ENCODE results near the gene CPEB3. TPM values are rescaled to one million over a fixed set of nuclear protein-coding genes. Genes with fewer than 3 reads are reported as not detected.

CPEB3 gene
- total RNA-seq, 1 donor from 2014 or later, result 1.6 TPM

DNA sequence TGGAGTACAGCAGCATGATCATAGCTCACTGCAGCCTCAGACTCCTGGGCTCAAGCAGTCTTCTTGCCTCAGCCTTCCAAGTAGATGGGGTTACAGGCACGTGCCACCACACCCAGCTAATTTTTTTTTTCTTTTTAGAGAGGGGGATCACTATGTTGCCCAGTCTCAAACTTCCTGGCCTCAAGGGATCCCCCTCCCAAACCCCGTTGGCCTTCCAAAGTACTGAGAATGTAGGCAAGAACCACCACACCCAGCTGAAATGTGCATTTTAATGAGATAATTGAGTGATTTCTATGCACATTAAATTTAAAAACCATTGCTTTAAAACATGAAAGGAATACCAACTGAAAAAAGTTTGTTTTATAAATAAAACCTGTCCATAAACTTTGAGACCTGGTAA lies 25.7 kb upstream of the CPEB3 start:
- TF ChIP-seq, protein P1, sequence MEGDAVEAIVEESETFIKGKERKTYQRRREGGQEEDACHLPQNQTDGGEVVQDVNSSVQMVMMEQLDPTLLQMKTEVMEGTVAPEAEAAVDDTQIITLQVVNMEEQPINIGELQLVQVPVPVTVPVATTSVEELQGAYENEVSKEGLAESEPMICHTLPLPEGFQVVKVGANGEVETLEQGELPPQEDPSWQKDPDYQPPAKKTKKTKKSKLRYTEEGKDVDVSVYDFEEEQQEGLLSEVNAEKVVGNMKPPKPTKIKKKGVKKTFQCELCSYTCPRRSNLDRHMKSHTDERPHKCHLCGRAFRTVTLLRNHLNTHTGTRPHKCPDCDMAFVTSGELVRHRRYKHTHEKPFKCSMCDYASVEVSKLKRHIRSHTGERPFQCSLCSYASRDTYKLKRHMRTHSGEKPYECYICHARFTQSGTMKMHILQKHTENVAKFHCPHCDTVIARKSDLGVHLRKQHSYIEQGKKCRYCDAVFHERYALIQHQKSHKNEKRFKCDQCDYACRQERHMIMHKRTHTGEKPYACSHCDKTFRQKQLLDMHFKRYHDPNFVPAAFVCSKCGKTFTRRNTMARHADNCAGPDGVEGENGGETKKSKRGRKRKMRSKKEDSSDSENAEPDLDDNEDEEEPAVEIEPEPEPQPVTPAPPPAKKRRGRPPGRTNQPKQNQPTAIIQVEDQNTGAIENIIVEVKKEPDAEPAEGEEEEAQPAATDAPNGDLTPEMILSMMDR (conservative IDR thresholded peaks at IDR 0.05), result no peak
- H3K4me3 Mint-ChIP-seq, result no peak overlapping the region
- H3K36me3 Mint-ChIP-seq (ENCODE audit: low read depth), result peaks cover 20% of the 10 kb centered on the region
- no peak overlapping the region for H3K27ac Mint-ChIP-seq (ENCODE audit: unreplicated experiment)
- H3K4me1 Mint-ChIP-seq, result no peaks in the 10 kb centered on the region
- DNase-seq (ENCODE audit: low read depth, low spot score), result no peak
- no peaks in the 10 kb centered on the region for H3K27me3 Mint-ChIP-seq (ENCODE audit: low read depth)
- no peaks in the 10 kb centered on the region for H3K9me3 Mint-ChIP-seq

DNA sequence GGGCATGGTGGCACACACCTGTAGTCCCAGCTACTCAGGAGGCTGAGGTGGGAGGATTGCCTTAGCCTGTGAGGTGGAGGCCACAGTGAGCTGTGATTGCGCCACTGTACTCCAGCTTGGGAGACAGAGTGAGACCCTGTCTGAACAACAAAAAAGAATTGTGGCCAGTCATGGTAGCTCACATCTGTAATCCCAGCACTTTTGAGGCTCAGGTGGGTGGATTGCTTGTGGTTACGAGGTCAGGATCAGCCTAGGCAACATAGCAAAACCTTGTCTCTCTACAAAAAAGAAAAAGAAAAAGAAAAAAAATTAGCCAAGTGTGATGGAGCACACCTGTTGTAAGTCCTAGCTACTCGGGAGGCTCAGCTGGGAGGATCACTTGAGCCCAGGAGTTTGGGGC lies 22.9 kb upstream of the CPEB3 start:
- DNase-seq (ENCODE audit: low read depth, low spot score), result no peak
- H3K4me1 Mint-ChIP-seq, result no peaks in the 10 kb centered on the region
- H3K36me3 Mint-ChIP-seq (ENCODE audit: low read depth), result peaks cover 12% of the 10 kb centered on the region
- H3K27ac Mint-ChIP-seq (ENCODE audit: unreplicated experiment), result no peak overlapping the region
- H3K4me3 Mint-ChIP-seq, result no peak overlapping the region
- TF ChIP-seq, protein P1 (conservative IDR thresholded peaks at IDR 0.05), result no peak
- no peaks in the 10 kb centered on the region for H3K27me3 Mint-ChIP-seq (ENCODE audit: low read depth)
- H3K9me3 Mint-ChIP-seq, result no peaks in the 10 kb centered on the region

DNA sequence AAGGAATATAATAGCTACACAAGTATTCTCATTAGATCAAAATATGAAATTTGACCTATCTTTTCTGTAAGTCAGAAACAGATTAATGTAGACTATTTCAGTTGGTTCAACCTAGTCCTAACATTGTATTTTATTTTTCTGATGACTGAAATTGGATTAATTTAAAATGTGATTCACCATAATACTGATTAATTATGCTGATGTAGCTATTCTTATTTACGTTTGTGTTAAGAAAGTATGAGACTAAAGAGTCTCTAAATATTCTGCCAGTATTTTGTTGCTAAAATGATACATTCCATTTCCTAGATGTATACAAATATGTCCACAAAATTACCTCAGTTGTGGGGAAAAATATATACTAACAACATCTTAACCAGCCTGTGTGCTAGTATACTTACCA lies 18.4 kb upstream of the CPEB3 start:
- Mint-ChIP-seq H3K27ac (ENCODE audit: unreplicated experiment) (no peak overlapping the region), H3K4me3 (no peak overlapping the region), H3K27me3 (ENCODE audit: low read depth) (no peaks in the 10 kb centered on the region), H3K36me3 (ENCODE audit: low read depth) (peaks cover 6% of the 10 kb centered on the region), H3K4me1 (peaks cover 4% of the 10 kb centered on the region), H3K9me3 (no peaks in the 10 kb centered on the region)
- DNase-seq (ENCODE audit: low read depth, low spot score), result no peak
- TF ChIP-seq, protein P1 (conservative IDR thresholded peaks at IDR 0.05), result no peak

DNA sequence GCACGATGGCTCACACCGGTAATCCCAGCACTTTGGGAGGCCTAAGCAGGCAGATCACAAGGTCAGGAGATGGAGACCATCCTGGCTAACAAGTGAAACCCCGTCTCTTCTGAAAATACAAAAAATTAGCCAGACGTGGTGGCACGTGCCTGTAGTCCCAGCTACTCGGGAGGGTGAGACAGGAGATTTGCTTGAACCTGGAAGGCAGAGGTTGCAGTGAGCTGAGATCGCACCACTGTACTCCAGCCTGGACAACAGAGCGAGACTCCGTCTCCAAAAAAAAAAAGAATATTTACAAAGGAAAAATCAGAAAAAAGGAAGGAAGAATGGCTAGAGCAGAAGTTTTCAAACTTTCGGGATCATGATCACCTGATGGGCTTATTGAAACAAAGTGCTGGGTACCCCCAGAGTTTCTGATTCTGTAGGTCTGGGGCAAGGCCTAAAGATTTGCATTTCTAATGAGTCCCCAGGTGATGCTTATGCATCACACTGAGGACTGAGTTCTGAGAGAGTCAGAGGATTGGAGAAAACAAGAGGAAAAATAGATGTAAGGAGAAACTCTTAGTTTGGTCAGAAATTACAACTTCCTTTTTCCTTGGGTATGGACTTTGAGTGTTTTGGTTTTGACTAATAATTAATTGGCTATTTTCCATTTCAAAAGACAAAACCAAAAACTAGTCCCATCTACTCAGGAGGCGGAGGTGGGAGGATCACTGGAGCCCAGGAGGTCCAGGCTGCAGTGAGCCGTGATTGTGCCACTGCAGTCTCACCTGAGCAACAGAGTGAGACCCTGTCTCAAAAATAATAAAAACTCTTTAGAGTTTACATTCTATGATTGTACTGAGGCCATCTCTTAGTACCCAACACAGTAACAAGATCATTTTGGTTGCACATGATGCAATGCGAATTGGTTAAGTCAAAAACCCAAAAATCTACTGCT lies 14.5 kb upstream of the CPEB3 start:
- no peak for DNase-seq (ENCODE audit: low read depth, low spot score)
- TF ChIP-seq, protein P1 (conservative IDR thresholded peaks at IDR 0.05), result no peak
- no peaks in the 10 kb centered on the region for H3K36me3 Mint-ChIP-seq (ENCODE audit: low read depth)
- no peak overlapping the region for H3K27ac Mint-ChIP-seq (ENCODE audit: unreplicated experiment)
- H3K27me3 Mint-ChIP-seq (ENCODE audit: low read depth), result no peaks in the 10 kb centered on the region
- H3K4me1 Mint-ChIP-seq, result peaks cover 14% of the 10 kb centered on the region
- no peak overlapping the region for H3K4me3 Mint-ChIP-seq
- no peaks in the 10 kb centered on the region for H3K9me3 Mint-ChIP-seq

DNA sequence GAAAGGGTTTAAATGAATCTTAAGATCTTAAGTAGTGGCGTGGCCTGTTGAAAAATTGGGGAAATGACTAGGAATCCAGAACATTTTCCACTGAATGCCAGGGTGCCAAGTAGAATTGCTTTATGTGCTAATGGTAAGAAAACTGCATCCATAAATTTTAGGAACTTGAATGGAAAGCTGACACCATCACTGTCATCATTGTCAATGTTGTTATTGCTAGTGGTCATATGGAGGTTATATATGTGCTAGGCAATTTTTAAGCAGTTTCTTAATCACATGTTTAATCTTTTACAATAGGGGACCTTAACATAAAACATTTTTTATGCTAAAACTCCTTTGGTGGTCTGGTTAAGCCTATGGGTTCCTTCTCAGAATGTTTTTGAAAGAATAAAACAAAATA lies 13.2 kb upstream of the CPEB3 start:
- Mint-ChIP-seq H3K4me1 (peaks cover 19% of the 10 kb centered on the region), H3K4me3 (no peak overlapping the region), H3K9me3 (no peaks in the 10 kb centered on the region), H3K36me3 (ENCODE audit: low read depth) (no peaks in the 10 kb centered on the region), H3K27me3 (ENCODE audit: low read depth) (no peaks in the 10 kb centered on the region), H3K27ac (ENCODE audit: unreplicated experiment) (no peak overlapping the region)
- TF ChIP-seq, protein P1 (conservative IDR thresholded peaks at IDR 0.05), result no peak
- DNase-seq (ENCODE audit: low read depth, low spot score), result no peak

Data from neural crest cell (in vitro differentiated cells).